Stimulated activated naive CD8-positive, alpha-beta T cell treated with anti-CD3 and anti-CD28 coated beads, Interleukin-15, Interleukin-2, amounts not matched to agents 100 U/mL and 50 U/mL, for 24 hours (primary cell): Measurements from ENCODE around the gene TIMM22.
"Not testable (repeated sequence)": the region's sequence is repeated elsewhere in the genome, so short reads cannot be mapped to it uniquely, and the experiment has no call there.

Source experiments
- ATAC-seq: fragments of 150-1000 bp; cut with Tn5 transposase; one replicate; pipeline ENCODE4 v1.10.0; 2021
- DNase-seq: peaks from one replicate; pipeline ENCODE4 v3.0.0; 2021

The TIMM22 gene

GRCh38 chr17:971861-972260, 25.1 kb upstream of the TIMM22 start:
- not testable (repeated sequence) for DNase-seq, ATAC-seq

- no peak for DNase-seq
- no peak for ATAC-seq
Observed at GRCh38 chr17:973053-973452, 23.9 kb upstream of the TIMM22 start.

GRCh38 chr17:974778-975177, 22.2 kb upstream of the TIMM22 start:
- DNase-seq, ATAC-seq: not testable (repeated sequence)

- DNase-seq, result no peak
Observed at GRCh38 chr17:975371-975915, 21.5 kb upstream of the TIMM22 start.

GRCh38 chr17:976312-976711, 20.6 kb upstream of the TIMM22 start:
- ATAC-seq, result no peak

More at GRCh38 chr17:975371-975915, 21.5 kb upstream of the TIMM22 start:
- no peak for ATAC-seq

GRCh38 chr17:977166-977565, 19.8 kb upstream of the TIMM22 start:
- no peak for DNase-seq
- ATAC-seq, result no peak

More at GRCh38 chr17:976312-976711, 20.6 kb upstream of the TIMM22 start:
- no peak for DNase-seq

- ATAC-seq (no peak), DNase-seq (no peak)
Observed at GRCh38 chr17:978103-979093, 18.5 kb upstream of the TIMM22 start.

- no peak for DNase-seq
- ATAC-seq, result peak; percentile 5
Observed at GRCh38 chr17:979212-979538, 17.8 kb upstream of the TIMM22 start.

GRCh38 chr17:979539-980405, 17.2 kb upstream of the TIMM22 start, which contains the start of gene NXN:
Gene NXN, minus strand, starts transcription at chr17:979776.
- peak; percentile 87 for ATAC-seq
- DNase-seq, result peak; percentile 92

GRCh38 chr17:980406-981291, 16.3 kb upstream of the TIMM22 start:
- peak; percentile 72 for DNase-seq
- peak; percentile 76 for ATAC-seq

GRCh38 chr17:981292-981658, 15.7 kb upstream of the TIMM22 start:
- no peak for DNase-seq
- ATAC-seq, result no peak

- DNase-seq (no peak), ATAC-seq (no peak)
Observed at GRCh38 chr17:983921-984320, 13.0 kb upstream of the TIMM22 start.

GRCh38 chr17:986322-986929, 10.5 kb upstream of the TIMM22 start:
- DNase-seq (no peak), ATAC-seq (no peak)

GRCh38 chr17:987931-988330, 9.0 kb upstream of the TIMM22 start:
- DNase-seq, result no peak
- no peak for ATAC-seq

- DNase-seq (no peak), ATAC-seq (no peak)
Observed at GRCh38 chr17:988561-988960, 8.4 kb upstream of the TIMM22 start.

GRCh38 chr17:992933-993332, 4.0 kb upstream of the TIMM22 start:
- DNase-seq, result no peak
- no peak for ATAC-seq

GRCh38 chr17:995324-995723, 1.6 kb upstream of the TIMM22 start:
- DNase-seq, ATAC-seq: not testable (repeated sequence)

GRCh38 chr17:998111-998510, 1.2 kb downstream of the TIMM22 start:
- DNase-seq (no peak), ATAC-seq (no peak)

- no peak for DNase-seq
- no peak for ATAC-seq
Observed at GRCh38 chr17:1000597-1001461, 3.9 kb downstream of the TIMM22 start.
